GM19395 (cell line): Measurements from ENCODE around the gene MYL3.
"Not testable (repeated sequence)": the region's sequence is repeated elsewhere in the genome, so short reads cannot be mapped to it uniquely, and the experiment has no call there.

ENCODE experiments used
- ATAC-seq: cut with Tn5 transposase; IDR thresholded peaks from one replicate; pipeline ENCODE4 v1.9.1; 2021; ENCODE audit warnings: mild to moderate bottlenecking, moderate library complexity; ENCODE audit not compliant: unreplicated experiment

The MYL3 gene

DNA sequence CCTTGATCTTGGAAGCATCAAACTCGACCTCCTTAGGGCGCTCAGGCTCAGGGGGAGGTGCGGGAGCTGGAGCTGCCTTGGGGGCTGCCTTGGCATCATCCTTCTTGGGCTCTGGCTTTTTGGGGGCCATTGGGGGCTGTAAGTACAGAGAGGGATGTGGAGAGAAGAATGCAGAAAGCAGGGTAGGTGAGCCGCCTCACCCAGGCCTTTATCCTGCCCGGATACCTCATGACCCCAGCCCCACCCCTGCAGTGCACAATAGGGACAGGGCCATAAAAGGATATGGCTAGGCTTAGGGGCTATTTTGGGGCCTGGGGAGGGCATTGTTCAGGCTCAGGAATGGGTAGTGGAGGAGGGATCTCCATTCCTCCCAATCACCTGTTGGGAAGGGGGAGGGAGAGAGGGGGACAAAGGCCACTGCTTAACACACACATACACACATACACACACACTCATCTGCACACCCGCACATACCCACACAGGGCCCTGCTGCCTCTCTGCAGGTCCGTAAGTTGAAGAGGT lies at the start of gene MYL3:
Gene MYL3 (minus strand): TSS at position 184 of the 522 bp plus-strand sequence. CDS start 54 bp downstream, at position 130.
- ATAC-seq = no peak

DNA sequence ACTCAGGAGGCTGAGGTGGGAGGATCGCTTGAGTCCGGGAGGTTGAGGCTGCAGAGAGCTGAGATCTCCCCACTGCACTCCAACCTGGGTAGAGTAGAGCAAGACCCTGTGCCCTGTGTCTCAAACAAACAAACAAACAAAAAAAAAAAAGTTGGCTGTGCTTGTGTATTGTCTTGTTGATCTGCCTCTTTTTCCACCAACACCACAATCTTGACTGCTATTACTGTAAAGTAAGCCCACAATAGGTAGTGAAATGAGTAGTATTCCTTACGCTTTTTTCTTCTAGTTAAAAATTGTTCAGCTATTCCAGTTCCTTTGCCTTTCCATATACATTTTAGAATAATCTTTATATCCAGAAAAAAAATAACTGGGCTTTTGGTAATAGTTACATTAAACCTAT lies 49.7 kb upstream of the MYL3 start:
- no peak for ATAC-seq

DNA sequence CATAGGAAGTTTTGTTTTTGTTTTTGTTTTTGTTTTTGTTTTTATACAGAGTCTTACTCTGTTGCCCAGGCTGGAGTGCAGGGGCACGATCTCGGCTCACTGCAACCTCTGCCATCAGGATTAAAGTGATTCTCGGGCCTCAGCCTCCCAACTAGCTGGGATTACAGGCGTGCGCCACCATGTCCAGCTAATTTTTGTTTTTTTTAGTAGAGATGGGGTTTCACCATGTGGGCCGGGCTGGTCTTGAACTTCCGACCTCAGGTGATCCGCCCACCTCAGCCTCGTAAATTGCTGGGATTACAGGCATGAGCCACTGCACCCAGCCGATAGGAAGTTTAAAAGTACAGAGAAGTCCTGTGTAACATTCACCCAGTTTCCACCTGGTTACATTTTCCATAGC lies 47.7 kb upstream of the MYL3 start:
- ATAC-seq = not testable (repeated sequence)

DNA sequence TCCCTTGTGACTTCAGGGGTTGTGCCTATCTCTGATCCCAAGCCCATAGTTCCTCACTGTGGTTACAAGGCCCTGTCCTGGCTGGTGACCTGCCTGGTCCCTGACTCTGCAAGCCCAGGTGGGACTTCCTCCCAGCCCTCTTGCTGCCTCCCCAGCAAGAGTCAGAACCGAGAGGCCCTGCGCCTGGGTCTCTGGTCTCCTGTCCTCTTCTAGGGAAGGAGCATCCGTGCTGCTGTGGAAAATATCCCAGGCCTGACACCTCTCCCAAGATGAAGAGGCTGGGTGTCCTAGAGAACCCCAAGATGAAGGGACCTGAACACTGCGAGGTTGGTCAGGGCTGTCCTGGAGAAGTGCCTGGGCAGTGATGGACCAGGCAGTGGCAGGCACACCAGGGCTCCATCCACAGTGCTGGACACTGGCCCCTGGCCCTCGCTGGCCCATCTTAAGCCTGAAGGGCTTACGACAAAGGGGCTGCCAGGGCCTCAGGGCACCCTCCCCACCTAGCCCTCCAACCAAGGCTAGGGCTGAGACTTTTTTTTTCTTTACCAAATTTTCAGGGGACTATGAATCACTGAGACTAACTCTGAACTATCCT lies 47.0 kb upstream of the MYL3 start:
- no peak for ATAC-seq

DNA sequence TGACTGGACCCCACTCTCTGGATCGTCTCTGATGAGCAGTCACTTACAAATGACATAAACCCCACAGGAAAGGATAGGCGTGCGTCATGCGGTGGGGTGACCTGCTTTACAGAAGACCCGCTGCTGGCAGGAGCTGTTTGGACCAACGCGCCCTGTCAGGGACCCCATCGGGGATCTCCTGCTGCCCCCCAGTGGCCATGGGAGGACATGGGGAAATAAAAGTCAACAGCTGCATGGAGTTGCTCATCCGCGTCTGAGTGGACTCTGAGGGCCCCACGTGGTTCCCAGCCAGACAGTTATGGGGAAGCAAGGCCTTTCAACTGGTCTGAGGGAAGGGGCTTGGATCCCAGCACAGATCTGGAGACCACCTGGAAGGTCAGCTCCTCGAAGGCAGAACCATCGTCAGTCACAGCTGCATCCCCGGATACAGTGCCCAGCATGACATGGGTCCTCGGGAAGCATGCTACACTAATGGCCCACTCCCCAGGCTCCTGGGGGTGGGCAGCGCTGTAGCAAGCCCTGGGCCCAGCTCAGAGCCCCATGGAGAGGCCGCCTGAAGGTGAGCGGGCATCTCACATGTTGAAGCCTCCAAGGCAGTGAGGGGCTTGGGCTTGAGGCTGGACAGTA lies 46.4 kb upstream of the MYL3 start:
- ATAC-seq = no peak

DNA sequence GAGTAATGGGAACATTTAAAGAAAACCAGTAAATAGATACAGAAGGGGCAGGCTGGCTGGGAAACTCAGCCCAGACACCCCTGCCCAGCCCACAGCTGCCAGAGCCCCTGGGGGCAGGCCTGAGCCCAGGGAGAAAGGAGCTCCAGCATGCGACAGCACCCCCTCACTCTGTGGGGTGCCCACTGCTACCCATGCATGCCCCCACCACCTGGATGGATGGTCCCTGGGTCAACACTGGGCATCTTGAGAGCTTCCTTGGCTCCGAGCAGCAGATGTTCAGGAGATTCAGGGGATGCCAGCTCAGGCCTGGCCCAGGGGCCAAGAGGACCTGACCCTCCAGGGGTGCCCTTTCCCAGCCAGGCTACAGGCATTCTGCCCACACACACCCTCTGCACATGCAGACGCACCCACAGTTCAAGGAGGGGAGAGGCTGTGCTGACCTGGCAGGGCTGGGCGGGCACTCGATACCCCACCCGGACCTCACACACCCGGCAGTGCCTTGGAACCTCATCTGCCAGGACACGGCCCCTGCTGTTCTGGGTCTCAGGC lies 45.8 kb upstream of the MYL3 start:
- no peak for ATAC-seq

DNA sequence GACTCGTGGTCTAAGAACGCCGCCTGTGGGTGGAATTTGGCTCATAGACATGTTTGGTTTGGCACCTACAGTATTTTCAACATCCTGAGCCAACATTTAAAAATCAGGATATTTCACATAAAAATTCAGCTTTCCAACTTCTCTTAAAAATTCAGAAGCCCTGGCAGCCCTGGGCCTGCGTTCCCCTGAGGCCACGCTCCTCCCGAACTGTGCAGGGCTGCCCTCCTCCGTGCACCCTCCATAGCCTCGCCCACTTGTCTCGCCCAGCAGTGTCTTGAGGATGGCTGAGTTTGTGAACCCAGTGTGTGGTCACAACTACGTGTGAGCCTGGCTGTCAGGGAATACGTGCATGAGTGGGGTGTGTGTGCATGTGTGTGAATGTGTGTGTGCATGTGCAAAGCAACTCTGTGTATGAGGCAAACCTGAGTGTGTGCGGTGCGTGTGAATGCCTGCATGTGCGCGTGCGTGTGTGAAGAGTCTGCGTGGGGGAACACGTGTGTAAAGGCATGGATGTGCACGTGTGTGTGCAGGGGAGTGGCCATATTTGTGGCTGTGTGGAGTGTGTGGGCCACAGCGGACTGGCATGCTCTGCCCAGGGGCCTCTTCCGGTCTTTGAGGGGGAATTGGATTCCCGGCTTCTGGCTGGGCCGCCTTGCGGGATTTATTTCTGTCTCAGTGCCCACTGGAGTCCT lies 45.2 kb upstream of the MYL3 start:
- no peak for ATAC-seq

DNA sequence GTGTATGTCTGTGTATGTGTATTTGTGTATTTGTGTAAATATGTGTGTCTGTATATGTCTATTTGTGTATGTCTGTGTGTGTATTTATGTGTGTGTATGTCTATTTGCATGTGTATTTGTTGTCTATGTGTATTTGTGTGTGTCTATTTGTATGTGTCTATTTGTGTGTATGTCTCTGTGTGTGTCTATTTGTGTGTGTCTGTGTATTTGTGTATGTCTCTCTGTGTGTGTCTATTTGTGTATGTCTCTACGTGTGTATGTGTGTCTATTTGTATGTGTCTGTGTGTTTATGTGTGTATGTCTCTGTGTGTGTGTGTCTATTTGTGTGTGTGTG lies 44.7 kb upstream of the MYL3 start:
- no peak for ATAC-seq

DNA sequence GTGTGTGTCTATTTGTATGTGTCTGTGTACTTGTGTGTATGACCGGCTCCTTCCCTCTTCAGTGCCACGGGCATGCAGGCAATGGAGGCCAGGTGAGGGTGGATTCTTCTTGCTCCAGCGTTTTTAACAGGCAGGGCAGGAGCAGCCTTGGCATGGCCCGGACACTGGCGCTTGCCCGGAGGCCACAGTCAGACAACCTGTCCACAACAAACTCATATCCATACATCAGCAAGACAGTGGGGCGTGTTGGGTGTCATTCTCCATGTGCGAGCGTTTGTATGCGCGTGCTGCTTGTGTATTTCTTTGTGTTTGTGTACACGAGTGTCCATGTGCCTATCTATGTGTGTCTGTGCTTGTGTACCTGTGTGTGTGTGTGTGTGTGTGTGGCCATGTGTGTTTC lies 44.0 kb upstream of the MYL3 start:
- no peak for ATAC-seq

DNA sequence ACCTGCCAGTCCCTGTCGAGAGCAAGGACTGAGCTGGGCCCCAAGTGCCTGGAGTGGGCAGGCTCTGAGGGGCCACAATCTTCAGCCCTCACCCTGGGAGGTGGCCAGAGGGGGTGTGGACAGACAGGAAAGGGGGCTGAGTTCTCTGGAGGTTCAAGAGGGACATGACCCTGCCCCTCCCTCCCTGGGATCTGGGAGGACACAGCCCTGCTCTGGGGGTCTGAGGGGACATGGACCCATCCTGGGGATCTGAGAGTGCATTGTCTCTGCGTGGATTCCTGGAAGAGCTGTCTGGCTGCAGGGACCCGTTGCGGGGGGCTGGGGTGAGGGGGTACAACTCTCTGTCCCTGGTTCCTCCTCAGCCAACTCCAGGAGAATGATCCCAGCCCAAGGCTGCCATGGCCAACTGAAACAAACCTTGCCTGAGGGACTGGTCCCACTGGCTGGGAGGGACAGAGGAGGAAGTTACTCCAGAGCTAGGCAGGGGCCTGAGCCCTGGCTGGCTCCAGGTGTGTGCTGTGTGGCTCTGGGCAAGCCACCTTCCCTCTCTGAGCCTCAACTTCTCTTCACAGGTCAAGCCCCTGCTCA lies 43.3 kb upstream of the MYL3 start:
- ATAC-seq = no peak

DNA sequence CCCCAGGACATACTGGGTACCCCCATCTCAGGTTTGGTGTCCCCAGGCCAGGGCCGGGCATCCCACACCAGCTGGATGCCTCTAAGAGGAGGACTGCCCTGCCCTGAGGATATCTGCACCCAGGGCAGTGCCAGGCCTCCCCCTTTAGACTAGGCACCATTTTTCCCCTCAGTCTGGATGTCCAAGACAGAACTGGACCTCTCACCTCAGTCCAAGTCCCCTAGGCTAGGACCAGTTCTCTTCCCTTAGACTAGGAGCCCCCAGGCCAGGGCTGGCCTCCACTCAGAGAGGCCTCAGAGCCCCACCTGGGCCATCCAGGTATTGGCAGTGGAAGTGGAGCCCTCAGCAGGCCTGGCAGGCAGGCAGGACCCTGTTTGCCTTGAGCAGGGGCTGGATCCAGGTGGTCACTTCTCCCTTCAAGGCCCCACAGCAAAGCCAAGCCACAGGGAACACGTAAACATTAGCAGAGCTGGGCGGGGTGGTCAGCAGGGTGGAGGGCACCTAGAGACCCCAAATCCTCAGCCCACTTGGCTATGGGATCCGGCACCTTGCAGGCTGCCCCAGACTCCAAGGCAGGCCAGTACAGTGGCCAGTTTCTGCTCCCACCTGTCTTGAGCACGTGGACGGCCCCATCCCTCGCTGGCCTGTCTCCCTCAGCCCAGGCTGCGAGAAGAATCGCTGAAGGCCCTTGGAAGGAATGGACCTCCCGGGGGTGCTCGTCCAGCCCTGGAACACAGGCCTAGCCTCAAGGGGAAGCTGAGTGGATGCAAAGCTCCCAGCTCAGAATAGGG lies 42.6 kb upstream of the MYL3 start:
- no peak for ATAC-seq

DNA sequence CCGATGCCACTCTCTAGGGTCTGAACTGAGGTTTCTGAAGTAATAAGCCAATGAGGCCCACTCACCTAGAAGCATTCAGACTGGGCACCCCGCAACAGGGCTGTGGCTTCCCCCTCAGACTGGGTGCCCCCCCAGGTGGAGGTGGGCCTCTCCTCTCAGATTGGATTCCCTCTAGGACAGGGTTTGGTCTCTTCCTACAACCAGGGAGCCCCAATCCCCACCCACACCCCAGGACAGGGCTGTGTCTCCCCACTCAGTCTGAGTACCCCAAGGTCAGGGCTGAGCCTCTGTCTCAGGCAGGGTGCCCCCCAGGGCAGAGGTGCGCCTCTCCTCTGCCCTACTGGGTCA lies 41.9 kb upstream of the MYL3 start:
- no peak for ATAC-seq

DNA sequence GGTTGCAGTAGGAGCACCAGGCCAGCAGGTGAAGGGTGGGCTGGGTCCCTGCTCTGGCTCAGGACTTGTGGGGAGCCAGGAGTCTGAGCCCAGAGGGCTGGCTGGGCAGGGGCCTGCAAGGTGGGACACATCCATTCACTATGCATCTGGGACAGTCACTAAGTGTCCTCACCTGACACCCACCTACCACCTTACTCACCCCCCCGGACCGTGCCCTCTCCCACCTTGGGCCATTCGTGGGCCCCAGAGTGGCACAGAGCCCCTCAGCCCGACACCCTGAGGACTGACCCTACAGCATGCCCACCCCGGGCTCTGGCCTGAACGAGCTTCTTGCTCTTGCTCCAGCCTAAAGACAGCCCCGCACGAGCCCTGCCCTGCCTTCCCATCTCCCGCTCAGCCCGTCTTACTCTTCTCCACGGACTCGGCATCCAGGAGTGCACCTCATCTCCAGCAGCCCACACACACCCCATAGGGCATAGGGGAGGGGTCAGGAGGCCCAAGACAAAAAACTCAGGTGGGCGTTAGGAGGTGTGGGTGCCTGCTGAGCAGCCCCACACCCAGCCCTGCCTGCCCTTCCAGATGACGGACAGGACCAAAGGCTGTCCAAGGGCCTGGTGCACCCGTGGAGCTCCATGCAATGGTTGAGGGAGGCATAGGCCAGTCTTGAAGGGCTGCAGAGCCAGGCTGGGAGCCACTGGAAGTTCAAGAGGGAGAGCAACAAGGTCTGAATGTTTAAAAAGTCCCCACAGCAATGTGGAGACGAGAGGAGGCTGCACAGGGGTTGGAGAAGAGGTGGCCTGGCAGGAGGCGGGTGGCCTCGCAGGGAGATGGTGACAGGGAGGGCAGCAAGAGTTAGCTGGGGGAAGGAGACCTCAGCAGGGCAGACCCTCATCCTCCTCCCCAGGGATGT lies 41.3 kb upstream of the MYL3 start:
- ATAC-seq = no peak

DNA sequence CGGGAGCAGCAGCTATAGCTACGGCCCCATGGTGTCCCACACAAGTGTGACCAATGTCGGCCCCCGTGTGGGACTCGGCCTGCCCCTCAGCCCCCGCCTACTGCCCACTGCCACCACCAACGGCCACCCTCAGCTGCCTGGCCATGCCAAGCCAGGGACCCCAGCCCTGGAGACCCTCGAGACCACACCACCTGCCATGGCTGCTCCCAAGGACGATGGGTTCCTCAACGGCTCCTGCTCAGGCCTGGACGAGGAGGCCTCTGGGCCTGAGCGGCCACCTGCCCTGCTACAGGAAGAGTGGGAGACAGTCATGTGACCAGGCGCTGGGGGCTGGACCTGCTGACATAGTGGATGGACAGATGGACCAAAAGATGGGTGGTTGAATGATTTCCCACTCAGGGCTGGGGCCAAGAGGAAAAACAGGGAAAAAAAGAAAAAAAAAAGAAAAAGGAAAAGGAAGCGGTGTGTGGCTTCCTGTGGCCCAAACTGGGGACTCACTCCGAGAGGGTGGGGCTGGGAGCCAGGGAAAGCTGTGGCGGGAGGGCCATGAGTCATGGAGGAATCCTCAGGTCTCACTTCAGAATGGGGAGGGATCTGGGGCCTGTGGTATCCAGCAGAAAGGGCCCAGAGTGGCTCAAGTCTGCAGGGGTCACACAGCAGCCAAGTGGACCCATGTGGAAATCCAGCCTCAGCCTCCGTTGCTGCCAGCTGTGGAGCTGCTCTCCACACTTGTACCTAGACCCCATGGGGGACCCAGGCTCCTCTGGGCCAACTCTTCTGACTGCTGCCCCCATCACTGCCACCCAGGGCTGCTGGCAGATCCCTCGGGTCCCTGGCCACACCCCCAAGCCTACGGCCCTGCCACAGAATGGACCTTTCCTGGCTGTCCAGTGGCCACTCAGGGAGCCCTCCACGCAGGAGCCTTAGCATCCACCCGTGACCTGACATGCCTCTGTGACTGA lies 40.4 kb upstream of the MYL3 start:
- no peak for ATAC-seq

DNA sequence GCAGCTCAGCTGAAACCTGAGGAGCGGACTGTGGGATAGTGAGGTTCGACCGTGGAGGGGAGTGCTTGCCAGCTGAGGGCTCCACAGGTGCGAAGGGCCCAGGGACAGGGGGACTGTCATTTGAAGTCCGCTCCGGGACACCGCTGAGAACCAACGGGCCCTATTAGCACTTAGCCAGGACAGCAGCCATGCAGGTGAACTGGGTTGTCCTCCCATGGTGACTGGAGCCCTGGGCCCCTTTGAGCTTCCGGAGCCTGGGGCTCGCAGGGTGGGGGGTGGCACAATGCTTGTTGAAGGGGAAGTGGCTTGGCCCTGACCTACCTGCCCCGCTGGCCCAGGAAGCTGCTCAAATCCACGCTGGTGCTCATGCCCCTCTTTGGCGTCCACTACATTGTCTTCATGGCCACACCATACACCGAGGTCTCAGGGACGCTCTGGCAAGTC lies 39.0 kb upstream of the MYL3 start:
- ATAC-seq = no peak

DNA sequence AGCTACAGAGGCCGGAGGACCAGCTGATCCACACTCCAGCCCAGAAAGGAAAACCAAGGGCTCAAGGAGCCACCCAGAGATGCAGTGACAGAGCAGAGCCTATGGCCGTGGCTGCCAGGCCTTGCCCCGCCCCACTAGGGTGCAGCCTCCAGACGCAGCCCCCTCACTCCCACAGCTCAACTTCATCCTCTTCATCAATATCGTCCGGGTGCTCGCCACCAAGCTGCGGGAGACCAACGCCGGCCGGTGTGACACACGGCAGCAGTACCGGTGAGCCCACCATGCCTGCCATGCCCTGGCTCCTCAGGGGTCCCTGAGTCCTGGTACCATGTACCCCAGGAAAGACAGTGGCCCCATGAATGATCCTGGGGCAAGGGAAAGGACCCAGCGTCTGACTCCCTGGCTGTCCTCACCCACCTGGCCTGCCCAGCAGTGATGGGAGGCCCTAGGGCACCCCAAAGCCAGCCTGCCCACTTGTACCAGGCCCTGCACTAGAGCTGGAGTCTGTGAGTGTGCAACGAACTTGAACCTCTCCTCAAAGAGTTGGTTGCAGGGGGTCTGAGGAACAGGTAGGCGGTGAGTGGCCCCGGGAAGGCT lies 38.4 kb upstream of the MYL3 start:
- no peak for ATAC-seq

DNA sequence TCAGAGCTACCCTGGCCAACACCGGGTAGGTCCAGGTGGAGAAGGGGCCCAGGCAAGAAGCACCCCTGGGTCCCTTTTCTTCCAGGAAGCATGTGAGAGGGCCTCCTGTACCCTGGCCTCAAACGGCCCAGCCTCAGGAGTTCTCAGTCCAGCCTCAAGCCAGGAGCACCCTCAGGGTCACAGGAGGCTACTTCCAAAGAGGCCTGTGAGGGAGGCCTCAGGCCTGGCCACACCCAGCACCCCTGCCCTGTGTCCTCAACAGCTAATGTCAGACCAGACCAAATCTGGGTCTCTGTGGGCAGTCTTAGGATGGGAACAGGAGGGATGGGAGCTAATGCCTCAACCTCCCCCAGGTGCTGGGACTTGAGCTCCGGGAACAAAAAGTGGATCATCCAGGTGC lies 37.8 kb upstream of the MYL3 start:
- no peak for ATAC-seq

DNA sequence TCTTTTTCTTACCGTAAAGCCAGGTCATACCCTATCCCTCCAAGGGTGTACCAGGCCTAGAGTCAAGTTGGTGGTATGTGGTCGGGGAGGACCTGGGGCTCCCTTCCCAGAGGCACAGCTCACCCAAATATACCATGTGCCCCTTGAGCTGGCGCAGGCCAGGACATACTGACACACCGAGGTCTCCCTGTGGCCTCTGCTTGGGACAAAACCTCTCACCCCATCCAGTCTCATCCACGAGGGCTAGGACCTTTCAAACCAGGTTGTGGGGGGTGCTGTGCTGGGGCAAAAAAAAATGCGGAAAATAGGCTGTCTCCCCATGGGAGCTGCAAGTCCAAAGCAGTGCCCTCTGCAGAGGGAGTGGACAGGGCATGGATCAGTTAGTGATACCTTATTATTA lies 37.1 kb upstream of the MYL3 start:
- no peak for ATAC-seq

DNA sequence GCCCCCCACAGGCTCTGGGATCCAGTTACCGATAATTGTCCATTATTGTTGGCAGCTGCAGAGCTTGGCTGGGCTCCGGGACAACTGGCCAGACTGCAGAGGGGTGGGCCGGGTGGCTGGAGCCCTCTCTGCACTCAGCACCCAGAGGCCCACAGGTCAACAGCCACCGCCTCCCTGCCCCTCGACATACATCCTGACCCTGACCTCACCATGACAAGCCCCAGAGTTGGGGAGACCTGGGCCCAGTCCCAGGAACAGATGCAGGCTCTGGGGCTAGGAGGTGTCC lies 36.7 kb upstream of the MYL3 start:
- no peak for ATAC-seq
